Fibroblast of skin of left quadriceps (primary cell): ENCODE results near the gene EPHA2.
"Not testable (repeated sequence)": the region's sequence is repeated elsewhere in the genome, so short reads cannot be mapped to it uniquely, and the experiment has no call there.

Experiments used
- DNase-seq, 2 experiments: peaks; one replicate each; pipeline ENCODE4 v3.0.0-alpha.2; 2013; ENCODE audit warnings: low read depth in 2 of 2

Gene EPHA2

GRCh38 chr1:16119926-16120325 is 35.9 kb downstream of the EPHA2 start:
- no peak for DNase-seq

GRCh38 chr1:16119504-16119903 is 36.4 kb downstream of the EPHA2 start:
- DNase-seq, result no peak

- DNase-seq, result no peak
Measured at GRCh38 chr1:16118706-16119105, 37.2 kb downstream of the EPHA2 start.

- no peak for DNase-seq
Measured at GRCh38 chr1:16117936-16118335, 37.9 kb downstream of the EPHA2 start.

DNA sequence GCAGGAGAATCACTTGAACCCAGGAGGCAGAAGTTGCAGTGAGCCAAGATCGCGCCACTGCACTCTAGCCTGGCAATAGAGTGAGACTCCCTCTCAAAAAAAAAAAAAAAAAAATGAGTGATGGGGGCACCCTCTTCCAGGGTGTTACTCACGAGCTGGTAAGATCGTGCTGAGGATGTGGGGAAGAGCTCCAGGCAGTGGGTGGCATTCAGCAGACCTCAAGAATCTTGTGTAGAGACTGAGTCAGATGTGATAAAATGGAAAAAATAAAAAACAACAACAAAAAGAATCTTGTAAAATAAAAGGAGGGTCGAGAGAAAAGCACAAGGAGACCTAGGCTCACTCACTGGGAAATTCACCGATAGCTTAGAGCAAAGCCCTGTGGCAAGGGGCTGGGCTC is 38.5 kb downstream of the EPHA2 start:
- DNase-seq, result no peak

DNA sequence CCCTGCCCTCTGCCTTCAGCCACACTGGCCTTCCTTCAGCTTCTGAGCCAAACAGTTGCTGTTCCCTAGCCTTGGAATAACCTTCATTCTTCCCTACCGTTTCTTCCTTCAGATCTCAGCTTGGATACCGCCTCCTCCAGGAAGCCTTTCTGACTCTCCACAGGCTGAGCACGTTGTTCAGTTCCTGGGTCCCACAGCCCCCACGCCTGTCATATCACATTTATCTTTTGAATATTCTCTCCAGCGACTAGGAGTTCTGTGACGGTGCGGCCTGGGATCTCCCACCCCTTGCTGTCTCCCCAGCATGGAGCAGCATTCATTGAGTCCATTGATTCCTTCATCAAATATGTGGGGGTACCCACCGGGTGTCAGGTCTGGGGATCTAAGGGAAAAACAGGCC is 39.2 kb downstream of the EPHA2 start:
- no peak for DNase-seq

- DNase-seq, result no peak
Measured at GRCh38 chr1:16116002-16116401, 39.9 kb downstream of the EPHA2 start.

DNA sequence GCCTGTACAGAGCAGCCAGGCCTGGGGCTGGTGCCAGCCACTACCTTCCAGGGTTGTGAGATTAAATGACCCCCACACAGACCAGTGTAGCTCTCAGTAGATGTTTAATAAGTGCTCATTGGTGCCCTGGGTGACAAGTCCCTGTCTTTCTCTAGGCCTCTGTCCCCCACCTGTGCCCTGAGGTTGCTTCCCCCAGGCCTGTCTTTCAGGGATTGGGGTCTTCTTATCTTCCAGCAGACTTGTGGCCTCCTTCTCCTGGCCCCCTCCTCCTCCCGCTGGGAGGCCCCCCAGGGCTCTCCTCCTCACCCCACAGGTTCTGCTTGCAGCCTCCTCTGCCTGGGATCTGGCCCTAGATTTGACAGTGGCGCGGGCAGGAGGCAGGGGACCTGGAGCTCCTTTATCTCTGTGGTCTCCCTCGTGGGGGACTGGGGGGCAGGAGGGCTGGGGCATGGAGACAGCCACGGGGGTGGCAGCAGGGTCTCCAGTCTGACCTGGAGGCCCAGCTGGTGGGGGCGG is 40.3 kb downstream of the EPHA2 start:
- DNase-seq, result no peak

GRCh38 chr1:16114527-16115467 is 41.1 kb downstream of the EPHA2 start:
- no peak for DNase-seq

DNA sequence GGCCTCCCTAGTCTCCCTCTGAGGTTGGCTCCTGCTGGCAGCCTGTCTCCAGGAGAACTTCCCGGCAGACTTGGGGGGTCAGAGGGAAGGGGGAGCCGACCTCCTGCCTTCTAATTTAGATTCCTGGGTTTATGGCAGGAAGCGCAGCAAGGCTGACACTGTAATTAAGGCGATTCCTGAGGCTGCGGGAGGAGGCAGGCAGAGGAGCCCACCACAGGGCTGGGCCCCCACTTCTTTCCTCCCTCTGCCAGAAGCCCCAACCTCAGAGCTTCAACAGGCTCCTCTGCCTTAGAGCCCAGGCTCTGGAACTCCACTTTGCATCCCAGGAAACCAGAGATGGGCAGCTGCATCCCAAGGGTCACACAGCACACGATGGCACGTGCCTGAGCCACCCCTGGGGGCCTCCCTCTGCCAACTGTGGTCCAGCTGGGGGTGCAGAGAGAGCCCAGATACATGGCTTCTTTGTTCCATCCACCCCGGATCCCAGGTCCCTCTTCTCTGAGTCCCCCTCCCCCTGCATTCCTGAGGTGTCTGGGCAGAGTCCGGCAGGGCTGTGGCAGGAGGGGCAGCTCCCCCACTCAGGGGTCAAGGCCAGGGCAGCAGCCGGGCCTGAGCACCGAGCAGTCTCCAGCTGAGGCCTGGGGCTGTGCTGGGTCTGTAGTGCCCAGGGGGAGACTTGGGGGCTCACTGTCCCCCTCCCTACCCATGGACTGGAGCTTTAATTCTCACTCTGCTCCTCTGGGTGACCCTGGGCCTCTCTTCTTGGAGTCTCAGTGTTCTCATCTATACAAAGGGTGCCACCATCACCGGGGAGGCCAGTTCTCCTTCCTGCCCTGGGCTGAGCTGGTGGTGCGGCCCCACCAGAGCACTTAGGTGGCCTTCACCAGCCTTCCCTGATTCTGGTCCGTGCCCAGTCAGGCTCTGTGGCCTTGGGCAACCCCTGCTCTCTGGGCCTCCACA is 43.0 kb downstream of the EPHA2 start:
- DNase-seq, result no peak

DNA sequence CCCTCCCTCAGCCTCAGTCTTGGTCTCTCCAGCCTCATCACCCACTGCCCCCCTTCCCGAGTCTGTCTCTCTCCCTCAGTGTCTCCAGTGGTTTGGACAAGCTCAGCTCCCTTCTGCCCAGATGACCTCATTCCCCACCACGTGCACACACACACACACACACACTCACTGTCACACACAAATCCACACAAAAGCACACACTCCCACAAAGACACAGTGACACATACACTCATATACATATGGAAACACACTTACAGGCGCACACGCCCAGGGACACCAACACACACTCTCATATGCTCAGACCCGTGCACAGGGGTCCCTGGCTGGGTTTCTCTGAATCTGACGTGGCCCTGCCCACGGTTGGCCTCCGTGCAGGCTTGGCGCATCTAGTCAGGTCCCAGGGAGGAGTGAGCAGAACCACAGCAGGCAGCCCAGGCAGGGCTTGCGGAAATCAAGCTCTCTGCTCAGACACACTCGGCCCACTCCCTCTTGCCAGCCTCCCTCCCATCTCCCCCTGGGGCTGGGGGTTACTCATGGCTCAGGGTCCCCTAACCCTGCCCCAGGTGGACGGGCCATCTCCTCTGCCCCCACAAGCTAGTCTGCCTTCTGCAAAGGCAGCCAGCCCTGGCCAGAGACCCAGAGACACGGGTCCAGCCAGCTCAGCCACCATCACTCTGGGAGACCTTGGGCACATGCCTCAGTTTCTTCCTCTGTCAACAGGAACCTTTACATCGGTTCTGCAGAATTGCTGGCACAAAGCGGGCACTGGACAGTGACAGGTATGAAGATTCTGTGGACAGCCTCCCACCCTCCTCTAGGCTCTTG is 43.9 kb downstream of the EPHA2 start:
- peak in 1 of 2 experiments; percentile 18 for DNase-seq

GRCh38 chr1:16110884-16111283 is 45.0 kb downstream of the EPHA2 start:
- no peak for DNase-seq

DNA sequence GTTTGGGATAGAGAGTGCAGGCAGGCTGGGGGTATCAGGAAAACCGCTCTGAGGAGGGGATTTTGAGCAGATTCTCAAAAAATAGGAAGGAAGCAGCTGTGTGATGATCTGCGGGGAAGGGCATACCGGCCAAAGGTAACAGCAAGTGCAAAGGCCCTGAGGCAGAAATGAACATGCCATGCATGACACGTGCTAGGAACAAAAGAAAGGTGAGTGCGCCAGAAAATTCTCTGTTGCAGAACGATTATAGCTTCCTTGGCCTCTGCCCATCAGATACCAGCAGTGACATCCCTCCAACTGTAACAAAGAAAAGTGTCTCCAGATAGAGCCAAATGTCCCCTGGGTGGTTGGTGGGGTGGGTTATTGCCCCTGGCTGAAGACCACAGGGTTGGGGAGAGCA is 45.4 kb downstream of the EPHA2 start:
- no peak for DNase-seq

- DNase-seq, result no peak
Measured at GRCh38 chr1:16109571-16109970, 46.3 kb downstream of the EPHA2 start.

DNA sequence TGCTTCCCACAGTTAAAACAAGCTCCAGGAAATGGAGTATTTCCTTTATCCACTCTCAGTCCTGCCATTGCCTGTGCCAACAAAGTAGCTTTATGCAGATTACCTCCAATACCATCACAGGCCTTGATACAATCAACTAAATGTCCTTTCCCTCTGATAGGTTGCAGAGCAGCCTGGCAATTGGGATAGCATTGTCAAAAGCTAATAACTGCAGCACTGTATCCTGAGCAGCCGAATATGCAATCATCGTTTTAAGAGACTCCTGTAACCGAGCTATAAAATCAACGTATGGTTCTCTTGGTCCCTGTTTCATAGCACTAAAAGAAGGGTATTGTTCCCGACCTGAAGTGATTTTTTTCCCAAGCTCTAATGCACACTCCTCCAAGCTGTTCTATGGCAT is 48.8 kb downstream of the EPHA2 start:
- DNase-seq, result not testable (repeated sequence)

- no peak for DNase-seq
Measured at GRCh38 chr1:16101623-16102022, 54.2 kb downstream of the EPHA2 start.

DNA sequence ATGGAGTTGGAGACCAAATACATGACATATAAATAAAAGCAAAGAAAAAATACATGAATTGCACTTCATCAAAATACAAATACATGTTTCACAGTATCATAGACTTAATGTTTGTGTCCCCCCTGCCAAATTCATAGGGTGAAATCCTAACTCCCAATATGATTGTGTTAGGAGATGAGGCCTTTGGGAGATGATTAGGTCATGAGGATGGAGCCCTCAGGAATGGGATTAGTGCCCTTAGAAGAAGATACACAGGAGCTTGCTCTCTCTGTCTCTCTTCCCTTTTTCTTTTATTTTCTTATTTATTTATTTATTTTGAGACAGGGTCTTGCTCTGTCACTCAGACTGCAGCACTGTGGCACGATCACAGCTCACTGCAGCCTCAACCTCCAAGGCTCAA is 56.5 kb downstream of the EPHA2 start:
- DNase-seq, result no peak

DNA sequence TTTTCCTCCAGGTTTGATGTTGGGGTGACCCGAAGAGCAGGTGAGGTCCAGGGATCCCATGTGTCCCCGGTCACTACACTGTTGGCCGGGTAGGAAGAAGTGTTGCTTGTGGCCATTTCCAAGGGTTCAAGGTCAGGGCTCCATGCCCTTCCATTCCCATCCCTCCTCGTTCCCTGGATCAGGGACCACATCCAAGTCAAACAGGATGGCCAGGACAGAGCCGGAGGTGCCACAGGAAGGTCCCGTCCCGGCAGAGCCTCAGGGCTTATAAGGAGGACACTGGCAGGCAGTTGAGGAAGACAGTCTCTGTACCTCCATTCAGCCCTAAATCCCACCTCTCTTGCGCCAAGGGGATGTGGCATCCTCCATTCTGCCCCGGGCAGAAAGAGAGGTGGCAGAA is 60.4 kb downstream of the EPHA2 start:
- no peak for DNase-seq

DNA sequence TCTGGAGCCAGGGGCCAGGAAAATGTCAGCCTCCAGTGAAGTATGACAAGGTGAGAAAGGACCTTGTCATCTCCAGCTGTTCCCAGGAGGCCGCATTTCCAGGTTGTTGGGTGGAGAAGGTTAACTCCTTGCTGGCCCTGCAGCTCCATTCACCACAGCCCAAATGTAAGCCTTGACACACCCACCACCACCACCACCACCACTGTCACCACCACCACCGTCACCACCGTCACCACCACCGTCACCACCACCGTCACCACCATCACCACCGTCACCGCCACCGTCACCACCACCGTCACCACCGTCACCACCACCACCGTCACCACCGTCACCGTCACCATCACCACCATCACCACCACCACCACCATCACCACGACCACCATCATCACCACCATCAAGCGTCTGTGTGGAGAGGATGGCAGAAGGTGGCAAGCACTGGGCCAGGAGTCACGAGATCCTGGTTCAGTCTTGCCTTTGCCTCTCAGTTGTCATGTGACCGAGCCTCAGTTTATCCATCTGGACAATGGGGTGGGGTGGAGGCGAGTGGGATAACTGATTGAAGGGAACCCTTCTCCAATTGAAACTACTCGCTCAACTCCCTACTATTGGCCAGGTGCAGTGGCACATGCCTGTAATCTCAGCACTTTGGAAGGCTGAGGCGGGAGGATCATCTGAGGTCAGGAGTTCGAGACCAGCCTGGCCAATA is 61.3 kb downstream of the EPHA2 start:
- DNase-seq, result no peak

GRCh38 chr1:16093611-16094010 is 62.3 kb downstream of the EPHA2 start:
- no peak for DNase-seq
